H54 (cell line): ENCODE data around the gene CCDC60.

ENCODE experiments used
- DNase-seq: peaks from one replicate; pipeline ENCODE4 v3.0.0; 2011; ENCODE audit warnings: low spot score, mixed read lengths; ENCODE audit not compliant: insufficient read length
- FAIRE-seq: peaks from 3 replicates; lab custom pipeline; 2011; peaks lifted over from hg19 to GRCh38; lab: Jason Lieb, UNC
- POLR2A ChIP-seq: IDR thresholded peaks from 2 replicates; pipeline ENCODE4 v1.6.1; 2011; ENCODE audit warnings: low read depth, mild to moderate bottlenecking, low read length

Gene CCDC60

DNA sequence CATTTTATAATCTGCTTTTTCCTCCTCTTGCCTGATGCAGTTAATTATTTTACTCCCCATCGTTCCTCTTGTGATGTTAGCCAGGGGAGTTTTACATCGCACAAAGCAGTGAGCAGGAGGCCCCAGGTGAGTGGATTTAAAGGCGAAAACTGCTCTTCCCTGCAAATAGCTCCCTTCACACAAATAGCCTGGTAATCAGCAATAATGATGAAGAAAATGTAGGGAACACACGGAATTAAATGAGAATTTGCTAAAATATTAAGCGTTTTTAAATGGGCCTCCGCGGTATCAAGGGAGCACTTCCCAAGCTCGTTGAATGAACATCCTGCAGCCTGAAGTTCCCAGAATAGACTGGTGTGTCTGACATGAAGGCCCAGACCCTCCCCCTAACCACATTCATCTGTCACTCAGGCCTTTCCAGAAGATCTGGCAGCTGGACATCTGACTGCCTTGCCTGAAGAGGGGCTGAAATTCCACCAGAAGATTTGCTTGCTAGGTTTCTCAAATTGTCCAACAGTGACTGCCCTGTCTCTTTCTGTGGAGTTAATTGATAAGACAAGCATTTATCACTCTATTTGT lies 127.2 kb downstream of the CCDC60 start:
- TF ChIP-seq POLR2A, result no peak
- DNase-seq (no peak), FAIRE-seq (no peak)

- no peak for FAIRE-seq
- DNase-seq, result no peak
- TF ChIP-seq POLR2A, result no peak
Measured at GRCh38 chr12:119463211-119463926, 128.8 kb downstream of the CCDC60 start.

- DNase-seq (no peak), FAIRE-seq (no peak)
- no peak for TF ChIP-seq POLR2A
Measured at GRCh38 chr12:119468296-119468695, 133.8 kb downstream of the CCDC60 start.

DNA sequence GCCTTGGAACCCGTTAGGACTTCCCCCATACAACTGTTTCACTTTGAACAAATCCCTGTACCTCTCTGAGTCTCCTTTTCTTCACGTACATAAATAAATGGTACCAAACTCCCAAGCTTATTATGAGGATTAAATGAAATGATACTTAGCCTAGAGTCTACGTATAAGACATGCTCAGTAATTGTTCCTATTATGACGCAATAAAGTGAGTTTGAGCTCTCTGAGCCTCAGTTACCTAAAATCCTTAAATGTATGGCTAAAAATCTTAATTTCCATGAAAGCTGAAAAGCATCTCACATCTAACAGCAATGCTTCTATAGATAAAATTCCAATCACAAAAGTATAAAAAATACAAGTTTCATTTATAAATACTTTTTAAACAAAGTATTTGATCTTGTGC lies 141.1 kb downstream of the CCDC60 start:
- DNase-seq (no peak), FAIRE-seq (no peak)
- TF ChIP-seq POLR2A, result no peak

DNA sequence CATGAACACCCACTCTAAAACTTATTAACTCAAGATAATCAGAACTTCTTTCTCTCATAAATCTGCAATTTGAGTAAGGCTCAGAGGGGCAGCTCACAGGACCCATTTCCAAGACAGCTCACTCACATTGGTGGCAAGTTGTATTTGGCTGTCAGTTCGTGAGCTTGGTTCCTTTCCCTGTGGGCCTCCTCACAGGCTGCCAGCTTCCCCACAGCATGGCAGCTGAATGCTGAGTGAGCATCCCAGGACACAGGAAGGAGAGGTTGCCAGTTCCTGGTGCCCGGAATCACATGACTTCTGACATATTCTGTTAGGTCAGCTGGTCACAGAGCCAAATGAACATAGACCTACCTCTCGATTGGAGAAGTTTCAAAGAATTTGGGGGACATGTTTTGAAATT lies 142.4 kb downstream of the CCDC60 start:
- FAIRE-seq (no peak), DNase-seq (no peak)

GRCh38 chr12:119479121-119479561 lies 144.6 kb downstream of the CCDC60 start:
- DNase-seq (no peak), FAIRE-seq (no peak)
- TF ChIP-seq POLR2A, result no peak

More for the DNA sequence above, 142.4 kb downstream of the CCDC60 start:
- no peak for TF ChIP-seq POLR2A

DNA sequence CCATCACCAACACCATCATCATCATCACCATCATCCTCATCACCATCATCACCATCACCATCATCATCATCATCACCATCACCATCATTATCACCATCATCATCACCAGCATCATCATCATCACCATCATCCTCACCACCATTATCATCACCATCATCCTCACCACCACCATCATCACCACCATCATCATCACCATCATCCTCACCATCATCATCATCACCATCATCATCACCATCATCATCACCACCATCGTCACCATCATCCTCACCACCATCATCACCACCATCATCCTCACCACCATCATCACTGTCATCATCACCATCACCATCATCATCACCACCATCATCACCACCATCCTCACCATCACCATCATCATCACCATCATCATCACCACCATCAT lies 146.0 kb downstream of the CCDC60 start:
- TF ChIP-seq POLR2A, result no peak
- DNase-seq, result no peak
- no peak for FAIRE-seq

DNA sequence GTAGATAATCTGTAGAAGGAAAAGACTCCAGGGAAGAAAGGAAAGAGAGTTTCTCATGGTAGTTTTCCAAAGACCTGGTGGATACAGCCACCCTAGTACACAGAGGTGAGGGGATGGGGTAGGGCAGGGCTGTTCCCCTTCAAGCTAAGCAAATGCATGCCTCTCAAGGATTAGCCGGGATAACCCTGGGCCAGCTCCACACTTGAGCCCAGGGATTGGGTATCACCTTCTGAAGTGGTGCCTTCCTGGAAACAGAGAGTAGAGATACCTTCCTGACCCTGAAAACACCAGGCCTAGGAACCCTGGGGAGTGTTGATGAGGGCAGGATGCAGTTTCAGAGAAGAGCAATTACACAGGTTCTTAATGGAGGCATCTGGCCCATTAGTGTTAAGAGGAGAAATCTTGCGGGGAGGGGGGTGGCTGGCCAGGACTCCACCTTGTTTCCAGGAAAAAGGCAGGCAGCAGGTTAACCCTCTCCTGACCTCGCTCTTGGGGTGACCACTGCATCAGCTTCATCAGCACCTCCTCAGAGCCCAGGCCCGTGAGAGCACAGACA lies 152.1 kb downstream of the CCDC60 start:
- no peak for TF ChIP-seq POLR2A
- DNase-seq (no peak), FAIRE-seq (no peak)

- FAIRE-seq (no peak), DNase-seq (no peak)
- no peak for TF ChIP-seq POLR2A
Measured at GRCh38 chr12:119491814-119492213, 157.3 kb downstream of the CCDC60 start.

DNA sequence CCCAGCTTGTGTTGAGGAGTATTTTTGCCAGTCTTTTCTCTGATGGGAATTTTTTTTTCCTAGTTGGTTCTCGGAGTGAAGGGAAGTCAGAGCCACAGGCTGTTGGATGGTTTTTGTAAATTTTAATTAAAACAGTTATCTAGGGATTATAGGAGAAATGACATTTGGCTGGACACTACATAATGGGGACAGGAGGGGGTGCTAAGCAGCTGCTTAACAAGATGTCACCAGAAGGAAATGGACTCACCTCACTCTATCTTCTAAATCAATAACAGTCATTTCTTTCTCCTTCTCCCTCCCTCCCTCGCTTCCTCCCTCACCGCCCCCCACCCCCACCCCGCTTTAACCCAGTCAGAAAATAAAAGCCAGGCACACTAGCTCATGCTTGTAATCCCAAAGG lies 165.7 kb downstream of the CCDC60 start:
- FAIRE-seq (no peak), DNase-seq (no peak)
- TF ChIP-seq POLR2A, result no peak

DNA sequence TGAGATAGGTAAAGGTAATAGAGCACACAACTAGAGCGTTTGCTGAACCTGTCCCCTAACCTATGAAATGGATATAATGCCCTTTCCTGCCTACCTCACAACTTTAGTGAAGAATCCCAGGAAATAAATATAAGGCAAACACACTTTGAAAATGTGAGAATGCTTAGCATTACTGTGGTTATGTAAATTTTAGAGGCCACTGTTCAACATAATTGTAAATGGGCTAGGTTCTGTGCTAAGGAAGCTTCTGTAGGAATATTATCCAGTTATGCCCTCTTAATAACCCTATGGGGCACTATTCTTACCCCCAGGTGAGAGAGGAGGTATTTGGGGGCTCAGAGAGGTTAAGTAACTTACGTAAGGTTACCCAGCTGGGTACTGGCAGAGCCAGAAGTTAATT lies 166.5 kb downstream of the CCDC60 start:
- DNase-seq (no peak), FAIRE-seq (no peak)
- no peak for TF ChIP-seq POLR2A

GRCh38 chr12:119505001-119505400 lies 170.5 kb downstream of the CCDC60 start:
- DNase-seq (no peak), FAIRE-seq (no peak)
- TF ChIP-seq POLR2A, result no peak

DNA sequence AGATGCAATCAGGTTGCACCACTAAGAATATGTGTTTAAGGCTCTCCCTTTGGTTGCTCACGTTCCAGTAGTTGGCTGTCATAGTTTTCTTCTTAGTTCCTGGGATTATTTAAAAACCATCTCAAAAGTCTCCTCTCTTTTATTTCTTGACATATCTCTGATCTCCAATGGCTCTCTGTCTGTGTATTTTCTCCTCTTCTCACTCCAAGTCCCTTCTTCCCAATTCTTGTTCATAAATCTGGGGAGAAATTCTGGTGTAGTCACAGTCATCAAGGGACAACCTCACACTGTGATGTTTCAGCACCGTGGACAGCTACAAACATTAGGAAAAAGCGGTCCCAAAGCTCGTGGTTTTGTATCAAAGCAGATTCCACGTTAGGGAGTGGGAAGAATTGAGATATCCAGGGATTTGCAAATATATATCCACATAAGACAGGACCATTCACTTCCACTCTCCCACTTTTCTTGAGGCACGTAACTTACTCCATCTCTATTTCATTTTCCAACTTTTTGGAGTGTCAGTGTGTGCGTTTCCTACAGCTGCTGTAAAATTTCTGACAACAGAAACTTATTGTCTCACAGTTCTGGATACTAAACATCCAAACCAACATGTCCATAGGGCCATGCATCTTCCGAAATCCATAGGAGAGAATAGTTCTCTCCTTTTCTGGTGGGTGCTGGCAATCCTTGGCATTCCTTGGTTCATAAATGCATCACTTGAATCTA lies 178.4 kb downstream of the CCDC60 start:
- no peak for FAIRE-seq
- no peak for DNase-seq
- no peak for TF ChIP-seq POLR2A

DNA sequence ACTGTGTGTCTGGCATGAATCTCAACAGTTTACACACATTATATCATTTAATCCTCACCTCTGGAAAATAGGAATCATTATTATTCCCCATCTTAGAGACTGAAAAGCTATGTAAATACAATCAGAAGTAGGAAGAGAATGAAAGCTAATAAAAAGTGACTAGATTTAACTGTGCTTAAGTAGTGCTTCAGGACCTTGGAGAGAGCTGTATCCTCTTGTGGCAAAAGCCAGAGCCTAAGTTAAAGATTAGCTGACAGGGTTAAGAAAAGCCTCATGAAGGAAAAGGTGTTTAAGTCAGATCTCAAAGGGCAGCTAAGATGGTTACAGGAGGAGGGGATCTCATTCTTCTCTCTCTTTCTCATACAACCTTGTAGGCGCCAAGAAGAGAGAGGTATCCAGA lies 193.7 kb downstream of the CCDC60 start:
- DNase-seq, result no peak
- TF ChIP-seq POLR2A, result no peak
- no peak for FAIRE-seq
